IPS DF 4.7 (cell line): Measurements from ENCODE around the gene RUNX1.
"Not testable (repeated sequence)": the region's sequence is repeated elsewhere in the genome, so short reads cannot be mapped to it uniquely, and the experiment has no call there.

Experiments used
- DNase-seq: peaks from one replicate; pipeline ENCODE4 v3.0.0-alpha.2; 2013; ENCODE audit warnings: low spot score; ENCODE audit errors: extremely low read depth

RUNX1 gene

GRCh38 chr21:34809822-34810221 lies 239.3 kb downstream of the RUNX1 start:
- no peak for DNase-seq

GRCh38 chr21:34808569-34809204 lies 240.4 kb downstream of the RUNX1 start:
- no peak for DNase-seq

DNA sequence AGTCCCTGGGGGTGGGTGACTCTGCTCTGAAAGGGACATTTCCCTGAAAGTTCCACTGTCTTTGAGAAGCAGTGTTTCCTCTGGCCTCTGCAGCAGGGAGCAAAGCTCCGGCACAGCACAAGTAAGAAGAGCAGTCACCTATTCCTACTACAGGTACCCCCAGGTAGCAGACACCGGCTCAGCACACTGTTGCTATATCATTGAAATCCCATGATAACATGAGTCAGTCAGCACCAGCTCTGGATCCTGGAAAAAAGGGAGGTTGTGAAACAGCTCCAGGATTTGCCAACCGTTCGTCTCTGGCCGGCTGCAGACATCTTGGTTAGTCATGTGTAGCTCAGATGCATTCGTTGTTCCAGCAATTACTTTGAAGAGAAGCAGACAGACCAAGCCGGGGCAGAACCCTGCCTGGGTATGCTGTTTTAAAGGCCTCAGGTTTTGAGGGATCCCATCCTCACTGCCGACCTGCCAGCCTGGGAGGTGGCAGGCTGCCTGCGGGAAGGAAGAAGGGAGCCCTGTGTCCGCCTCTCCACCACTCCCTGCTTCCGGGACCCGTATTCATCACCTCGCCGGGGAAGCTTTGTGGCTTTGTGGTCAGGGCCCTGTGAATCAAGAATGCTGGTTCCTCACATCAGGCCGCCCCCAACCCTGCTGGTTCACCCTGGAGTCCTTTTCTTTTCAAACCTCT lies 241.1 kb downstream of the RUNX1 start:
- no peak for DNase-seq

DNA sequence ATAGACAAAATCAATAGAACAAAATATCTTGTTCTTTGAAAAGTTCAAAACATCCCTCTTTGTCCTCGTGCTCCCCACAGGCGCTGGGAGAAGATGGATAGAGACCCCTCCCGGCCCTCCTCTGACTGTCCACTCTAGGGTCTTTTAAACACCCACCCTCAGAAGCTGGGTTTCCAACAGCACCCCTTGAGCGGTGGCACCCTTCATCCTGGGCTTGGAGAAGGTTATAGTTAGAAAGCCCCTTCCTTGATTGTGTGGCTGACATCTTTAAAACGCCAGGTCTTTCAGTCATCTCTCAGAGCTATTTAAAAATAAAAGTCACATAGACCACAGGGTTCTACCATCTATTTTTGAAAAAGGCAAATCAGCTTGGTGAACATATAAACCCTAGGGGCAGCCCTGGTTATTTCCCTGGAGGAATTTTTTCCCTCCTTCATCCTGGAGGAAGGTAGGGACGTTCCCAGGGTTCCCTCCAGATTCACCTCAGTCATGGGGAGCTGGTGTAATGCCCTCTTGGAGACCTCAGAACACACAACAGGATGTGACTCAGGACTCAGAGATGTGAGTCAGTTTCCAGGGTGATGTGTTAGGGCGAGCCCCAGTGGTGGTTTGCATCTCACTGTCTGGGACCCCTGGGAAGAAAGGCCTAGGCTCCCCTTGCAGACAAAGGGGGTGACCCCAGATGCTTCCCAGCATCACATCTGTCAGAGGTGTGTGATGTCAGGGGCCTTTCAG lies 241.8 kb downstream of the RUNX1 start:
- no peak for DNase-seq

DNA sequence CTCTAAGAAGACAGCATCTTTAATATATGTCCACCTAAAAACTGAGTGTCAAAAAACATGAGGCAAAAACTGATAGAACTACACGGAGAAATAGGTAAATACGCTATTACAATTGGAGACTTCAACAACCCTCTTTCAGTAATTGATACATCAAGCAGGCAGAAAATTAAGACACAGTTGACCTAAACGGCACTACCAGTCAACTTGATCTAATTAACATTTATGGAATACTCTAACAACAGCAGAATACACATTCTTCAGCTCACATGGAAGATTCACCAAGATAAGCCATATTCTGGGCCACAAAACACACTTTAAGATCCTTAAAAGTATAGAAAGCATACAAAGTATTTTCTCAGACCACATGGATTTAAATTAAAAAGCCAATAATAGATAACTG lies 242.7 kb downstream of the RUNX1 start:
- no peak for DNase-seq

DNA sequence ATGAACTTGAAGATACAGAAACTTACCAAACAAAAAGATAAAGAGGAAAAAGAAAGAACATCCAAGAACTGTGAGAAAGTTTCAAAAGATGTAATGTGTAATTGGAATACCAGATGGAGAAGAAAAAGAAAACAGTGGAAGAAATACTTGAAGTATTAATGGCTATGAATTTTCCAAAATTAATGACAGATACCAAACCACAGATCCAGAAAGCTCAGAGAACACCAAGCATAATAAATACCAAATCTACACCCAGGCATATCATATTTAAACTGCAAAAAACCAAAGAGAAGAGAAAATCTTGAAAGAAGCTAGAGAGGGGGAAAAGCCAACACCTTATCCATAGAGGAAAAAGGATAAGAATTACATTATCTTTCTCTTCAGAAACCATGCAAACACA lies 243.9 kb downstream of the RUNX1 start:
- no peak for DNase-seq

GRCh38 chr21:34804584-34804983 lies 244.5 kb downstream of the RUNX1 start:
- not testable (repeated sequence) for DNase-seq

- no peak for DNase-seq
Observed at GRCh38 chr21:34803782-34804370, 245.2 kb downstream of the RUNX1 start.

GRCh38 chr21:34802180-34802899 lies 246.8 kb downstream of the RUNX1 start:
- no peak for DNase-seq

- no peak for DNase-seq
Observed at GRCh38 chr21:34801519-34802132, 247.5 kb downstream of the RUNX1 start.

GRCh38 chr21:34800797-34801518 lies 248.1 kb downstream of the RUNX1 start:
- no peak for DNase-seq

- DNase-seq: no peak
Observed at GRCh38 chr21:34799092-34799491, 250.0 kb downstream of the RUNX1 start.

DNA sequence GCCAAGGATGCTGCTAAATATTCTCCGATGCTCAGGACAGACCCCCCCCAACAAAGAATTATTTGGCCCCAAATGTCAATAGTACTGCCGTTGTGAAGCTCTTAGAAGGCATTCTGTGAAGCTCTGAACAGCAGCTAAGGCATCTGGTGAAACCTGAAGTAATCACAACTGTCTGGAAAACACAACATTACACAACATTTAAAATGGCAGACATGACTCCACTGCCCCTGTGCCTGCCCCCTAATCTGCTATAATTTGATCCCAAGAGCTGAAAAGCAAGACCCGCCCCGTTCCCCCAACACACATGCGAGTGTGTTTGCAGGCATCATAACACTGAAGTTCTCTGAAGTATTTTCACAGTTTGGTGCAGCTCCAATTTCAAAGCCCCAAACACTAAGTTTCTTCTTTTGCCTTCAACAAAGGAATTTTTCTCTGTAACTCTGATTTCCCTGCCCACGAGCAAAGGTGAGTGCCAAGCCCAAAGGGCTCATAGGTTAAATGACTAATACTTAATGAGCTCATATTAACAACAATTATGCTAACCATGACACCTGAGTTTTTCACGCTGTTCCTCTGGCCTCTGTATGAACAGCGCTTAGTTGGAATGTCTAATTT lies 251.1 kb downstream of the RUNX1 start:
- DNase-seq: no peak

GRCh38 chr21:34797201-34797525 lies 251.9 kb downstream of the RUNX1 start:
- DNase-seq: no peak

- DNase-seq: no peak
Observed at GRCh38 chr21:34796518-34797200, 252.4 kb downstream of the RUNX1 start.

DNA sequence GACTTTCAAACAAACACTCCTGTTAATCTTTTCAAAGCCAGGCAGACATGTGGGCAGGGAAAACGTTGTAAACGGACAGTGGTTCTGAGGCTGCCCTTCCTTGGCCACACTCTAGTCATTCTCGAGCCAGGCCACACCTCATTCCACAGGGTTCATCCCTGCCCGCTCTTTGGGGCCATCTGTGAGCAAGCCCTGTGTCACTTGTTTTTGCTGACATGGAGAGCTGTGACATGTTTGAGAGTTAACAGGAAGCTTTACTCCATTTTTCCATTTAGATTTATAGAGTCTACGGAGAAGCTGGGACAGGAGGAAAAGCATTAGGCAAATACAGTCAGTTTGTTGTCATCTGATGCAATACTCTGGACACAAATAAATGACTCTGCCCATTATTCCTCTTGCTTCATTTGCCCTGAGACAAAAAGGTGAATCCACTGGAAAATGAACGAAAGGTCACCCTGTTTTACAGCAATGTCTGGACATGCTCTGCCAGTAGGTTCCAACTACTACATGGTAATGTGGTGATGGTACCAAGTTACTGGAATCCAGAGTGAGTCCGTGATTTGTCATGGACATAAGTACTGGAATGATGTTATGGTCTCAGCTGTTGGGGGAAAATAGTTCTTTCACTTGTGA lies 253.4 kb downstream of the RUNX1 start:
- no peak for DNase-seq

GRCh38 chr21:34795175-34795547 lies 253.9 kb downstream of the RUNX1 start:
- DNase-seq: no peak

DNA sequence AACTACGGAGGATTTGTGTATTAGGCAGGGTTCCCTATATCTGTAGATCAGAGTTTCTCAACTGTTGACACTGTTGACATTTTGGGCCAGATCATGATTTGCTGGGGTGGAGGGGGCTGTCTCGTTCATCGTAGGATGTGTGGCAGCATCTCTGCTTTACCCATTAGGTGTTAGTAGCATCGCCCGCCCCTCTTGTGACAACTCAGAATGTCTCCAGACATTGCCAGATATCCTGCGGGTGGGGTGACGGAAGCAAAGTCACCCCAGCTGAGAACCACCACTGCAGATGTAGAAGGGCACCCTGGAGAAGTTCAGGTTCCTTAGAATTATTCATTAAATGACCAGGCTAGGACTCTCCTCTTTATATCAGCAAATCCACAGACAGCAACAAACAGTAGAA lies 254.4 kb downstream of the RUNX1 start:
- no peak for DNase-seq

GRCh38 chr21:34793471-34793870 lies 255.6 kb downstream of the RUNX1 start:
- DNase-seq: no peak
